Measurements from ENCODE around the gene MRS2. TPM values are rescaled to one million over a fixed set of nuclear protein-coding genes. Genes with fewer than 3 reads are reported as not detected.
"Not testable (repeated sequence)": the region's sequence is repeated elsewhere in the genome, so short reads cannot be mapped to it uniquely, and the experiment has no call there.

The MRS2 gene
- total RNA-seq, 1 donor from 2014 or later: 27.5 TPM

GRCh38 chr6:24408719-24409410 lies 6.1 kb downstream of the MRS2 start:
- no peak for TF ChIP-seq CTCF (IDR thresholded peaks at IDR 0.05; ENCODE audit: unreplicated experiment)
- DNase-seq (ENCODE audit: low spot score in 2 of 2, unreplicated experiment in 2 of 2): no peak
- Mint-ChIP-seq H3K4me3 (no peak overlapping the region), H3K36me3 (peaks cover 37% of the 10 kb centered on the region), H3K27ac (no peak overlapping the region), H3K9me3 (no peaks in the 10 kb centered on the region), H3K4me1 (peaks cover 9% of the 10 kb centered on the region), H3K27me3 (ENCODE audit: low read depth) (no peaks in the 10 kb centered on the region)

- H3K27ac Mint-ChIP-seq: no peak overlapping the region
- H3K4me3 Mint-ChIP-seq: no peak overlapping the region
- TF ChIP-seq CTCF (IDR thresholded peaks at IDR 0.05; ENCODE audit: unreplicated experiment): no peak
- H3K27me3 Mint-ChIP-seq (ENCODE audit: low read depth): no peaks in the 10 kb centered on the region
- DNase-seq (ENCODE audit: low spot score in 2 of 2, unreplicated experiment in 2 of 2): no peak
- H3K4me1 Mint-ChIP-seq: no peaks in the 10 kb centered on the region
- peaks cover 39% of the 10 kb centered on the region for H3K36me3 Mint-ChIP-seq
- no peaks in the 10 kb centered on the region for H3K9me3 Mint-ChIP-seq
Observed at GRCh38 chr6:24410622-24411021, 7.9 kb downstream of the MRS2 start.

GRCh38 chr6:24412294-24412693 lies 9.6 kb downstream of the MRS2 start:
- DNase-seq (ENCODE audit: low spot score in 2 of 2, unreplicated experiment in 2 of 2): no peak
- Mint-ChIP-seq H3K27me3 (ENCODE audit: low read depth) (no peaks in the 10 kb centered on the region), H3K36me3 (peaks cover 46% of the 10 kb centered on the region), H3K4me3 (no peak overlapping the region), H3K27ac (no peak overlapping the region), H3K9me3 (no peaks in the 10 kb centered on the region), H3K4me1 (no peaks in the 10 kb centered on the region)
- no peak for TF ChIP-seq CTCF (IDR thresholded peaks at IDR 0.05; ENCODE audit: unreplicated experiment)

- not testable (repeated sequence) for H3K27ac Mint-ChIP-seq; DNase-seq (ENCODE audit: low spot score in 2 of 2, unreplicated experiment in 2 of 2); H3K9me3 Mint-ChIP-seq; H3K4me1 Mint-ChIP-seq; H3K27me3 Mint-ChIP-seq (ENCODE audit: low read depth); H3K4me3 Mint-ChIP-seq
- H3K36me3 Mint-ChIP-seq: peaks cover 44% of the 10 kb centered on the region
Observed at GRCh38 chr6:24414531-24414930, 11.8 kb downstream of the MRS2 start.

- Mint-ChIP-seq H3K36me3 (peaks cover 48% of the 10 kb centered on the region), H3K9me3 (no peaks in the 10 kb centered on the region)
- DNase-seq (ENCODE audit: low spot score in 2 of 2, unreplicated experiment in 2 of 2): no peak
Observed at GRCh38 chr6:24415753-24416152, 13.0 kb downstream of the MRS2 start.

GRCh38 chr6:24419526-24419925 lies 16.8 kb downstream of the MRS2 start:
- Mint-ChIP-seq H3K27ac (no peak overlapping the region), H3K27me3 (ENCODE audit: low read depth) (no peaks in the 10 kb centered on the region), H3K36me3 (peaks cover 44% of the 10 kb centered on the region), H3K4me3 (no peak overlapping the region), H3K4me1 (no peaks in the 10 kb centered on the region), H3K9me3 (no peaks in the 10 kb centered on the region)
- TF ChIP-seq CTCF (IDR thresholded peaks at IDR 0.05; ENCODE audit: unreplicated experiment): no peak
- no peak for DNase-seq (ENCODE audit: low spot score in 2 of 2, unreplicated experiment in 2 of 2)

More at GRCh38 chr6:24415753-24416152, 13.0 kb downstream of the MRS2 start:
- H3K4me3 Mint-ChIP-seq: no peak overlapping the region
- H3K27me3 Mint-ChIP-seq (ENCODE audit: low read depth): no peaks in the 10 kb centered on the region
- no peak overlapping the region for H3K27ac Mint-ChIP-seq
- no peaks in the 10 kb centered on the region for H3K4me1 Mint-ChIP-seq
- no peak for TF ChIP-seq CTCF (IDR thresholded peaks at IDR 0.05; ENCODE audit: unreplicated experiment)

All from mesothelial cell of epicardium (in vitro differentiated cells).